Tongue (tissue), 2 donors: ENCODE results near the gene SLC24A5. TPM values are rescaled to one million over a fixed set of nuclear protein-coding genes. Genes with fewer than 3 reads are reported as not detected.

ENCODE experiments used
- DNase-seq: peaks from one replicate; pipeline ENCODE4 v3.0.0-alpha.2; 2015
- total RNA-seq: library from RNA; depleted of rRNA; stranded (reverse); fragments of >200 nt; gene quantifications from one replicate; pipeline ENCODE4 v1.2.3, GENCODE V29; 2014

SLC24A5 gene
- total RNA-seq, 1 donor from 2014 or later, result not detected

DNA sequence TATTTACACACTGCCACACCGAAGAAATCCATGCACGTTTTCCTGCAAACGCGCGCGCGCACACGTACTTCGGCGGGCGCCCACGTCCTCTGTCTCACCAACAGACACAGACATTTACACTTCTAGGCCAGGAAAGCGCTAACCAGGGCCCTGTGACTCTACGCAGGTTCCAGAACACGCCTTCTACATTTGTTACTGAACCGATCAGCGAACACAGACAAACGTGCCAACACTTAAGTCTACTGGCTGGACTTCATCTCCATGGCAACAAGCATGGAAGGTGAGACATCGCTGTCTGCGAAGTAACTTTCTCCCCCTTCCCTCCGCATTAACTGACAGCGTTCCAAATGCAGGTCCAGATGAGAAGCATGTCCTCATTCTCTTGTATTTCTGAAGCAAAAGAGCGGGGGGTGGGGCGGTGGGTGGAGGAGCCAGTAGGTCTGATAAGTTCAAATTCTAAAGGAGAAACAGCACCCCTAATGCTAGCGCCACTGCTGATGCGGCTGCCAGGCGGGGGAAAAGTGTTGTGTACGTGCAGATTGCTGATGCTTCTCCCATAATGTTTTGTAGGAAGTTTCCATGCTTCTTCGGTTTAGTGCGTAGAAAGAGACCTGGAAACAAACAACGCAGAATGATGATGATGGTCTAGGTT is 70.9 kb downstream of the SLC24A5 start, which contains the start of gene CTXN2:
TSS of gene CTXN2 (plus strand) at position 92 of the 652 bp plus-strand sequence. CDS start 9,636 bp downstream, outside the sequence.
- no peak for DNase-seq

Other genes starting within 250 kb of the SLC24A5 start
- gene MYEF2, start 57.3 kb downstream of the SLC24A5 start, total RNA-seq, result 10.6 TPM
- not detected for gene CTXN2, start 70.7 kb downstream of the SLC24A5 start, total RNA-seq
- gene SLC12A1, start 85.3 kb downstream of the SLC24A5 start, total RNA-seq, result not detected
- 91.9 TPM for gene DUT, start 210.4 kb downstream of the SLC24A5 start, total RNA-seq